OCI-LY1 (cell line): ENCODE data around the gene IGFBP7.

Source experiments
- H2AFZ ChIP-seq: fragments of 200-600 bp; sonication (generic), shearing (Covaris generic); 2 replicates; pipeline ENCODE4 v1.6.0; 2014; ENCODE audit warnings: antibody characterized with exemption, mild to moderate bottlenecking, low read length
- H3F3A ChIP-seq: fragments of 200-600 bp; sonication (generic), shearing (Covaris generic); 2 replicates; pipeline ENCODE4 v1.6.0; 2014; ENCODE audit warnings: mild to moderate bottlenecking, antibody characterized with exemption, low read length, moderate library complexity; ENCODE audit not compliant: insufficient read depth
- H3K27ac ChIP-seq: fragments of 200-600 bp; sonication (generic); 2 replicates; pipeline ENCODE4 v1.5.1; 2014; ENCODE audit warnings: low read length, mixed run types, mild to moderate bottlenecking, low read depth; ENCODE audit not compliant: poor library complexity, severe bottlenecking
- H3K27me3 ChIP-seq: fragments of 200-600 bp; sonication (generic); 2 replicates; pipeline ENCODE4 v1.6.0; 2014; ENCODE audit warnings: antibody characterized with exemption, mild to moderate bottlenecking, low read length, moderate library complexity; ENCODE audit not compliant: insufficient read depth
- H3K36me3 ChIP-seq: fragments of 200-600 bp; sonication (generic); 2 replicates; pipeline ENCODE4 v1.6.1; 2014; ENCODE audit warnings: mild to moderate bottlenecking, antibody characterized with exemption, low read length, moderate library complexity, mixed read lengths; ENCODE audit not compliant: insufficient read depth
- H3K4me1 ChIP-seq: fragments of 200-600 bp; sonication (generic); 2 replicates; pipeline ENCODE4 v1.5.1; 2014; ENCODE audit warnings: mild to moderate bottlenecking, low read length, moderate library complexity; ENCODE audit not compliant: insufficient read depth, severe bottlenecking
- H3K4me2 ChIP-seq: fragments of 200-600 bp; sonication (generic), shearing (Covaris generic); 2 replicates; pipeline ENCODE4 v1.6.1; 2014; ENCODE audit warnings: low read length
- H3K4me3 ChIP-seq: fragments of 200-600 bp; sonication (generic); 2 replicates; pipeline ENCODE4 v1.5.1; 2014; ENCODE audit warnings: low read length, low read depth, mild to moderate bottlenecking, mixed read lengths; ENCODE audit not compliant: poor library complexity, severe bottlenecking
- H3K79me2 ChIP-seq: fragments of 200-600 bp; shearing (Covaris generic); 2 replicates; pipeline ENCODE4 v1.6.1; 2016; ENCODE audit warnings: mixed run types, low read length, mixed read lengths; ENCODE audit not compliant: insufficient read depth
- H3K9ac ChIP-seq: fragments of 200-600 bp; sonication (generic), shearing (Covaris generic); 2 replicates; pipeline ENCODE4 v1.6.1; 2014; ENCODE audit warnings: mild to moderate bottlenecking, low read length, mixed read lengths
- H3K9me2 ChIP-seq: fragments of 200-600 bp; sonication (generic), shearing (Covaris generic); 2 replicates; pipeline ENCODE4 v1.6.1; 2014; ENCODE audit warnings: low read depth, mild to moderate bottlenecking, low read length, mixed read lengths
- H3K9me3 ChIP-seq: fragments of 200-600 bp; shearing (Covaris generic); 2 replicates; pipeline ENCODE4 v1.6.1; 2014; ENCODE audit warnings: low read length, mixed read lengths
- H4K20me1 ChIP-seq: fragments of 200-600 bp; sonication (generic), shearing (Covaris generic); 2 replicates; pipeline ENCODE4 v1.6.0; 2016; ENCODE audit warnings: mild to moderate bottlenecking, low read length; ENCODE audit not compliant: insufficient read depth
- EZH2 ChIP-seq: fragments of 200-600 bp; sonication (generic), shearing (Covaris generic); IDR thresholded peaks from 2 replicates; pipeline ENCODE4 v1.8.0; 2017; ENCODE audit warnings: borderline replicate concordance, mixed run types, mild to moderate bottlenecking, antibody characterized with exemption, low read length, moderate library complexity, mixed read lengths
- TF ChIP-seq, protein P1 (sequence below): fragments of 200-600 bp; sonication (generic), shearing (Covaris generic); IDR thresholded peaks from 2 replicates; pipeline ENCODE4 v1.5.1; 2017; ENCODE audit warnings: mild to moderate bottlenecking, antibody characterized with exemption, low read length, moderate library complexity, mixed read lengths

The IGFBP7 gene

DNA sequence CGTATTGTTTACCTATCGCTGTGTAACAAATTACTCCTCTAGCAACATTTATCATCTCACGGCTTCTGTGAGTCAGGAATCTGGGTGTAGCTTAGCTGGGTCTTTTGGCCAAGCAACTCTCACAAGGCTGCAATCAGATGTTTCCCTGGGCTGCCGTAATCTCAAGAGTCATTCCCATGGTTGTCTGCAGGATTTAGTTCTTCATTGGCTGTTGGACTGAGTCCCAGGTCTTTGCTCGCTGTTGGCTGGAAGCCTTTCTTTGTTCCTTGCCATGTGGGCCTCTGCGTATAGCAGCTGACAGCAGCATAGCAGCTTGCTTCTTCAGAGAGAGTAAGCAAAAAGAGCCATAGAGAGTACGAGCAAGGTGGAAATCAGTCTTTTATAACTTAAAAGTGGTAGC is 114.7 kb downstream of the IGFBP7 start:
- Histone ChIP-seq H3K9me2 (no peaks in the 10 kb centered on the region), H3K9ac (no peak overlapping the region), H3K79me2 (peaks cover 8% of the 10 kb centered on the region; the same call in 1 of the 2 replicates), H3F3A (no peaks in the 10 kb centered on the region), H3K4me3 (no peak overlapping the region), H3K27ac (no peak overlapping the region), H3K27me3 (no peaks in the 10 kb centered on the region), H3K4me2 (no peak overlapping the region), H3K4me1 (no peaks in the 10 kb centered on the region), H3K9me3 (no peaks in the 10 kb centered on the region), H2AFZ (no peak overlapping the region), H3K36me3 (peaks cover 92% of the 10 kb centered on the region), H4K20me1 (no peaks in the 10 kb centered on the region)
- TF ChIP-seq EZH2, result no peak
- TF ChIP-seq, protein P1, sequence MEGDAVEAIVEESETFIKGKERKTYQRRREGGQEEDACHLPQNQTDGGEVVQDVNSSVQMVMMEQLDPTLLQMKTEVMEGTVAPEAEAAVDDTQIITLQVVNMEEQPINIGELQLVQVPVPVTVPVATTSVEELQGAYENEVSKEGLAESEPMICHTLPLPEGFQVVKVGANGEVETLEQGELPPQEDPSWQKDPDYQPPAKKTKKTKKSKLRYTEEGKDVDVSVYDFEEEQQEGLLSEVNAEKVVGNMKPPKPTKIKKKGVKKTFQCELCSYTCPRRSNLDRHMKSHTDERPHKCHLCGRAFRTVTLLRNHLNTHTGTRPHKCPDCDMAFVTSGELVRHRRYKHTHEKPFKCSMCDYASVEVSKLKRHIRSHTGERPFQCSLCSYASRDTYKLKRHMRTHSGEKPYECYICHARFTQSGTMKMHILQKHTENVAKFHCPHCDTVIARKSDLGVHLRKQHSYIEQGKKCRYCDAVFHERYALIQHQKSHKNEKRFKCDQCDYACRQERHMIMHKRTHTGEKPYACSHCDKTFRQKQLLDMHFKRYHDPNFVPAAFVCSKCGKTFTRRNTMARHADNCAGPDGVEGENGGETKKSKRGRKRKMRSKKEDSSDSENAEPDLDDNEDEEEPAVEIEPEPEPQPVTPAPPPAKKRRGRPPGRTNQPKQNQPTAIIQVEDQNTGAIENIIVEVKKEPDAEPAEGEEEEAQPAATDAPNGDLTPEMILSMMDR, result no peak

DNA sequence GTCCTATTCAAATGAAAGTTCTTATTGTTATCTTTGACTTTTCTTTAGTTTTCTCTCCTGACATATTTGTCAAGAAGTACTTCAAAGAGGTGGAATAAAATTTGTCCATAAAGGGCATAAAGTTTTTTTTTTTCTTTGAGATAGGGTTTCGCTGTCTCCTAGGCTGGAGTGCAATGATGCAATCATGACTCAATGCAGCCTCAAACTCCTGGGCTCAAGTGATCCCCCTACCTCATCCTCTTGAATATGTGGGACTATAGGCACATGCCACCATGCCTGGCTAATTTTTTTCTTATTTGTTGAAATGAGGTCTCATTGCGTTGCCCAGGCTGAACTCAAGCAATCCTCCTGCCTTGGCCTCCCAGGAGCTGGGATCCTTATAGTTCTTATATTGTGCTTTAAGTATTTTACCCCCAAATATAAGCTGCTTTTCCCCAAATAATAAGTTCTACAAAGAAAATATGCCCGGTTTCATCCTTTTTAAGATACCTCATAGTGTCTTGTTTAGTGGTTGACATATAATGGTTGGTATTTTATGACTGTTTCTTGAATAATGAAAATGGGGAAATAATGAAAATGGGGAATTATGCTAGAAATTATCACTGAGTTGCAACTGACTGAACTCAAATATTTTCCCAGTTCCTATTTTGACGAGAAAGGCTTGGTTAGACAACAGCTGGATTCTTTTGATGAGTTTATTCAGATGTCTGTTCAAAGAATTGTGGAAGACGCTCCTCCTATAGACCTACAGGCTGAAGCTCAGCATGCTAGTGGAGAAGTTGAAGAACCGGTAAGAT is 119.9 kb downstream of the IGFBP7 start:
- Histone ChIP-seq H3K36me3 (peaks cover 96% of the 10 kb centered on the region), H3K9me2 (no peaks in the 10 kb centered on the region), H3K79me2 (peaks cover 39% of the 10 kb centered on the region), H3K9ac (no peak overlapping the region), H3K4me1 (no peaks in the 10 kb centered on the region), H3K4me2 (no peak overlapping the region), H4K20me1 (peaks cover 3% of the 10 kb centered on the region; the same call in 1 of the 2 replicates), H3K27ac (no peak overlapping the region), H3K9me3 (no peaks in the 10 kb centered on the region), H3F3A (no peaks in the 10 kb centered on the region), H3K27me3 (no peaks in the 10 kb centered on the region), H2AFZ (no peak overlapping the region), H3K4me3 (no peak overlapping the region)
- TF ChIP-seq, protein P1, result no peak
- no peak for TF ChIP-seq EZH2

DNA sequence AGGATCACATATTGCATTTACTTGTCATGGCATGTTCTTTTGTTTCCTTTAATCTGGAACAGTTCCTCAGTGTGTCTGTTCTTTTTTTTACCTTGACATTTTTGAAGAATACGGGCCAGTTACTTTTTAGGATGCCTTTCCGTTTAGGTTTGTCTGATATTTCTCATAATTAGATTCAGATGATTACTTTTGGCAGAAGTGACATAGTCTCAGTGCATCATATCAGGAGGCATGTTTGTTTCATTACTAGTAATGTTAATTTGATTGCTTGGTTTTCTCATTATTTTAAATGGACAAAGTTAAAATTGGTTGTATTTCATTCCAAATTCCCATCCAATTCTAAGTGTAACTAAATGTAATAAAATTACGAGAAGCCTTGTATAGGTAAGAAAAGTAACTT is 123.2 kb downstream of the IGFBP7 start:
- no peaks in the 10 kb centered on the region for H3K9me3 ChIP-seq
- H3K9ac ChIP-seq, result no peak overlapping the region
- H3F3A ChIP-seq, result no peaks in the 10 kb centered on the region
- no peaks in the 10 kb centered on the region for H3K27me3 ChIP-seq
- peaks cover 5% of the 10 kb centered on the region for H3K4me1 ChIP-seq
- H3K79me2 ChIP-seq, result peaks cover 73% of the 10 kb centered on the region
- no peak overlapping the region for H2AFZ ChIP-seq
- no peak for TF ChIP-seq EZH2
- TF ChIP-seq, protein P1, result no peak
- no peaks in the 10 kb centered on the region for H3K9me2 ChIP-seq
- no peak overlapping the region for H3K27ac ChIP-seq
- peaks cover 85% of the 10 kb centered on the region for H3K36me3 ChIP-seq
- H4K20me1 ChIP-seq, result peaks cover 3% of the 10 kb centered on the region; the same call in 1 of the 2 replicates
- H3K4me3 ChIP-seq, result no peak overlapping the region
- no peak overlapping the region for H3K4me2 ChIP-seq
